CD8-positive, alpha-beta T cell (primary cell): ENCODE data around the gene SRGAP2. TPM values are rescaled to one million over a fixed set of nuclear protein-coding genes. Genes with fewer than 3 reads are reported as not detected.

ENCODE experiments used
- total RNA-seq, 46 experiments: library from RNA in 2 of 46; stranded (reverse) in 2 of 46; gene quantifications; one replicate each; pipeline ENCODE4 v1.2.3 and lab custom pipeline; 2021 to 2026

SRGAP2 gene
- total RNA-seq, 2 experiments from 2014 or later = 10.5 to 11.3 TPM

Other genes starting within 250 kb of the SRGAP2 start
- not detected for gene RAB7B, start 200.1 kb upstream of the SRGAP2 start, total RNA-seq
- not detected for gene CTSE, start 179.6 kb upstream of the SRGAP2 start, total RNA-seq
- not detected for gene RHEX, start 150.4 kb upstream of the SRGAP2 start, total RNA-seq
- not detected for gene AVPR1B, start 86.2 kb upstream of the SRGAP2 start, total RNA-seq
- not detected for gene FAM72A, start 702 bp upstream of the SRGAP2 start, total RNA-seq